ENCODE measurements around the gene COL8A2.

DNA sequence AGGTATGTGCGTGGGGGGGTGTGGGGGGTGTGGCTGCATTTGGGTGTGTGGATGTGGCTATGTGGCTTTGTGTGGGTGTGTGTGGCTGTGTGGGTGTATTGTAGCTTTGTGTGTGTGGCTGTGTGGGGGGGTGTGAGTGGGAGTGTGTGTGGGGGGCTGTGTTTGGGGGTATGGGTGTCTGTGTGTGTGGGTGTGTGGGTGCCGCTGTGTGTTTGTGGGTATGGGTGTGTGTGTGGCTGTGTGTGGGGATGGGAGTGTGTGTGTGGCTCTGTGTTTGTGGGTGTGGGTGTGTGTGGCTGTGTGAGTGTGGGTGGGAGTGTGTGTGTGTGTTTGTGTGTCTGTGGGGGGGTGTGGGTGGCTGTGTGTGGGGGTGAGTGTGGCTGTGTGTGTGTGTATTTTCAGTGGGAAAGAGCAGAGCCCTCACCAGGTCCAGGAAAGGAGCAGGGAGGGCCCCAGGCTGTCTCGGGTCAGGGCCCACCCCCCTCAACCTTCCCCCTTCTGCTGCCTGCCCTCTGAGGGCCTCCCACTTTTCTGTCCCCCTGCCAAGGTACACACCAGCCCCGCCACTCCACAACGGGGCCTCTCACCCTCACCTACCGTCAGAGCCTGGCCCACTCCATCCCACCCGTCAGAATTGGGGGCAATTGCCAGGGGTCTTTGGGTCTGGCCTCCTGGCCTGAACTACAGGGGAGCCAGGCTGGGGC lies 1.9 kb upstream of the COL8A2 start:
- TF ChIP-seq, protein P1, sequence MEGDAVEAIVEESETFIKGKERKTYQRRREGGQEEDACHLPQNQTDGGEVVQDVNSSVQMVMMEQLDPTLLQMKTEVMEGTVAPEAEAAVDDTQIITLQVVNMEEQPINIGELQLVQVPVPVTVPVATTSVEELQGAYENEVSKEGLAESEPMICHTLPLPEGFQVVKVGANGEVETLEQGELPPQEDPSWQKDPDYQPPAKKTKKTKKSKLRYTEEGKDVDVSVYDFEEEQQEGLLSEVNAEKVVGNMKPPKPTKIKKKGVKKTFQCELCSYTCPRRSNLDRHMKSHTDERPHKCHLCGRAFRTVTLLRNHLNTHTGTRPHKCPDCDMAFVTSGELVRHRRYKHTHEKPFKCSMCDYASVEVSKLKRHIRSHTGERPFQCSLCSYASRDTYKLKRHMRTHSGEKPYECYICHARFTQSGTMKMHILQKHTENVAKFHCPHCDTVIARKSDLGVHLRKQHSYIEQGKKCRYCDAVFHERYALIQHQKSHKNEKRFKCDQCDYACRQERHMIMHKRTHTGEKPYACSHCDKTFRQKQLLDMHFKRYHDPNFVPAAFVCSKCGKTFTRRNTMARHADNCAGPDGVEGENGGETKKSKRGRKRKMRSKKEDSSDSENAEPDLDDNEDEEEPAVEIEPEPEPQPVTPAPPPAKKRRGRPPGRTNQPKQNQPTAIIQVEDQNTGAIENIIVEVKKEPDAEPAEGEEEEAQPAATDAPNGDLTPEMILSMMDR (IDR thresholded peaks at IDR 0.05; ENCODE audit: extremely low read depth in 1 of 2, insufficient read depth in 1 of 2, low read depth in 1 of 2, low read length in 2 of 2) = no peak
- TF ChIP-seq GATA2 (IDR thresholded peaks at IDR 0.05; ENCODE audit: insufficient read depth, insufficient read length, low read depth, low read length) = no peak
- TF ChIP-seq, protein P2, sequence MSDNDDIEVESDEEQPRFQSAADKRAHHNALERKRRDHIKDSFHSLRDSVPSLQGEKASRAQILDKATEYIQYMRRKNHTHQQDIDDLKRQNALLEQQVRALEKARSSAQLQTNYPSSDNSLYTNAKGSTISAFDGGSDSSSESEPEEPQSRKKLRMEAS (IDR thresholded peaks at IDR 0.05; ENCODE audit: insufficient read depth, insufficient read length) = no peak
- TF ChIP-seq MYC (IDR thresholded peaks at IDR 0.05; ENCODE audit: low read depth, low read length) = no peak
- no peak for TF ChIP-seq POLR2AphosphoS5 (IDR thresholded peaks at IDR 0.05; ENCODE audit: insufficient read depth, low read depth, low read length)
- no peak for TF ChIP-seq POLR2A (IDR thresholded peaks at IDR 0.05; ENCODE audit: low read depth, low read length)
- TF ChIP-seq EZH2 (IDR thresholded peaks at IDR 0.05; ENCODE audit: borderline replicate concordance, low read depth, low read length, severe bottlenecking) = no peak
- no peak for TF ChIP-seq JUN (IDR thresholded peaks at IDR 0.05; ENCODE audit: borderline replicate concordance, insufficient read depth, insufficient read length, low read depth)
- no peak for TF ChIP-seq FOS (IDR thresholded peaks at IDR 0.05; ENCODE audit: borderline replicate concordance, insufficient read depth, low read length)

All from endothelial cell of umbilical vein (primary cell).